Measurements from ENCODE around the gene ENOPH1. TPM values are rescaled to one million over a fixed set of nuclear protein-coding genes. Genes with fewer than 3 reads are reported as not detected.

The ENOPH1 gene
- total and polyA plus RNA-seq, 2 of the 13 experiments (the other 11 are each of a cell fraction or from before 2014, with no cell fraction given) = 15.5 to 64.3 TPM

- peak; percentile 76; the same call in 1 of the 2 replicates for TF ChIP-seq RFXAP (CRISPR knock-in tag; IDR thresholded peaks at IDR 0.05; ENCODE audit: borderline replicate concordance)
- no peak for TF ChIP-seq ZNF382 (CRISPR knock-in tag; IDR thresholded peaks at IDR 0.05; ENCODE audit: borderline replicate concordance)
- TF ChIP-seq, protein P1, sequence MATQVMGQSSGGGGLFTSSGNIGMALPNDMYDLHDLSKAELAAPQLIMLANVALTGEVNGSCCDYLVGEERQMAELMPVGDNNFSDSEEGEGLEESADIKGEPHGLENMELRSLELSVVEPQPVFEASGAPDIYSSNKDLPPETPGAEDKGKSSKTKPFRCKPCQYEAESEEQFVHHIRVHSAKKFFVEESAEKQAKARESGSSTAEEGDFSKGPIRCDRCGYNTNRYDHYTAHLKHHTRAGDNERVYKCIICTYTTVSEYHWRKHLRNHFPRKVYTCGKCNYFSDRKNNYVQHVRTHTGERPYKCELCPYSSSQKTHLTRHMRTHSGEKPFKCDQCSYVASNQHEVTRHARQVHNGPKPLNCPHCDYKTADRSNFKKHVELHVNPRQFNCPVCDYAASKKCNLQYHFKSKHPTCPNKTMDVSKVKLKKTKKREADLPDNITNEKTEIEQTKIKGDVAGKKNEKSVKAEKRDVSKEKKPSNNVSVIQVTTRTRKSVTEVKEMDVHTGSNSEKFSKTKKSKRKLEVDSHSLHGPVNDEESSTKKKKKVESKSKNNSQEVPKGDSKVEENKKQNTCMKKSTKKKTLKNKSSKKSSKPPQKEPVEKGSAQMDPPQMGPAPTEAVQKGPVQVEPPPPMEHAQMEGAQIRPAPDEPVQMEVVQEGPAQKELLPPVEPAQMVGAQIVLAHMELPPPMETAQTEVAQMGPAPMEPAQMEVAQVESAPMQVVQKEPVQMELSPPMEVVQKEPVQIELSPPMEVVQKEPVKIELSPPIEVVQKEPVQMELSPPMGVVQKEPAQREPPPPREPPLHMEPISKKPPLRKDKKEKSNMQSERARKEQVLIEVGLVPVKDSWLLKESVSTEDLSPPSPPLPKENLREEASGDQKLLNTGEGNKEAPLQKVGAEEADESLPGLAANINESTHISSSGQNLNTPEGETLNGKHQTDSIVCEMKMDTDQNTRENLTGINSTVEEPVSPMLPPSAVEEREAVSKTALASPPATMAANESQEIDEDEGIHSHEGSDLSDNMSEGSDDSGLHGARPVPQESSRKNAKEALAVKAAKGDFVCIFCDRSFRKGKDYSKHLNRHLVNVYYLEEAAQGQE (IDR thresholded peaks at IDR 0.05; ENCODE audit: borderline replicate concordance in 1 of 2, low read depth in 1 of 2, low read length in 2 of 2) = peak in 1 of 2 experiments; percentile 72; a peak in 1 of 4 replicates
- TF ChIP-seq HNF1A (IDR thresholded peaks at IDR 0.05; ENCODE audit: low read depth) = no peak
- TF ChIP-seq HNF1A (CRISPR knock-in tag; IDR thresholded peaks at IDR 0.05; ENCODE audit: borderline replicate concordance) = no peak; the same call in 1 of the 2 replicates
- no peak for TF ChIP-seq FOXK2 (IDR thresholded peaks at IDR 0.05)
- TF ChIP-seq, protein P2, sequence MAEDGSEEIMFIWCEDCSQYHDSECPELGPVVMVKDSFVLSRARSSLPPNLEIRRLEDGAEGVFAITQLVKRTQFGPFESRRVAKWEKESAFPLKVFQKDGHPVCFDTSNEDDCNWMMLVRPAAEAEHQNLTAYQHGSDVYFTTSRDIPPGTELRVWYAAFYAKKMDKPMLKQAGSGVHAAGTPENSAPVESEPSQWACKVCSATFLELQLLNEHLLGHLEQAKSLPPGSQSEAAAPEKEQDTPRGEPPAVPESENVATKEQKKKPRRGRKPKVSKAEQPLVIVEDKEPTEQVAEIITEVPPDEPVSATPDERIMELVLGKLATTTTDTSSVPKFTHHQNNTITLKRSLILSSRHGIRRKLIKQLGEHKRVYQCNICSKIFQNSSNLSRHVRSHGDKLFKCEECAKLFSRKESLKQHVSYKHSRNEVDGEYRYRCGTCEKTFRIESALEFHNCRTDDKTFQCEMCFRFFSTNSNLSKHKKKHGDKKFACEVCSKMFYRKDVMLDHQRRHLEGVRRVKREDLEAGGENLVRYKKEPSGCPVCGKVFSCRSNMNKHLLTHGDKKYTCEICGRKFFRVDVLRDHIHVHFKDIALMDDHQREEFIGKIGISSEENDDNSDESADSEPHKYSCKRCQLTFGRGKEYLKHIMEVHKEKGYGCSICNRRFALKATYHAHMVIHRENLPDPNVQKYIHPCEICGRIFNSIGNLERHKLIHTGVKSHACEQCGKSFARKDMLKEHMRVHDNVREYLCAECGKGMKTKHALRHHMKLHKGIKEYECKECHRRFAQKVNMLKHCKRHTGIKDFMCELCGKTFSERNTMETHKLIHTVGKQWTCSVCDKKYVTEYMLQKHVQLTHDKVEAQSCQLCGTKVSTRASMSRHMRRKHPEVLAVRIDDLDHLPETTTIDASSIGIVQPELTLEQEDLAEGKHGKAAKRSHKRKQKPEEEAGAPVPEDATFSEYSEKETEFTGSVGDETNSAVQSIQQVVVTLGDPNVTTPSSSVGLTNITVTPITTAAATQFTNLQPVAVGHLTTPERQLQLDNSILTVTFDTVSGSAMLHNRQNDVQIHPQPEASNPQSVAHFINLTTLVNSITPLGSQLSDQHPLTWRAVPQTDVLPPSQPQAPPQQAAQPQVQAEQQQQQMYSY (CRISPR knock-in tag; IDR thresholded peaks at IDR 0.05) = peak; percentile 18; the same call in 1 of the 2 replicates
- TF ChIP-seq RCOR2 (CRISPR knock-in tag; IDR thresholded peaks at IDR 0.05) = no peak
- TF ChIP-seq TAF15 (IDR thresholded peaks at IDR 0.05; ENCODE audit: low read depth, low read length, poor library complexity, severe bottlenecking) = peak; percentile 56
- TF ChIP-seq ZBTB3 (CRISPR knock-in tag; IDR thresholded peaks at IDR 0.05; ENCODE audit: borderline replicate concordance, low read depth) = no peak
- TF ChIP-seq NFKB2 (CRISPR knock-in tag; IDR thresholded peaks at IDR 0.05; ENCODE audit: borderline replicate concordance) = no peak; the same call in 1 of the 2 replicates
- 0 out of 4 replicates have a peak, but pooled peaks of 1 of the 2 experiments have one; percentile 15 for TF ChIP-seq EP300 (IDR thresholded peaks at IDR 0.05; ENCODE audit: low read depth in 2 of 2, low read length in 2 of 2)
- TF ChIP-seq EP300 (CRISPR knock-in tag; IDR thresholded peaks at IDR 0.05; ENCODE audit: borderline replicate concordance) = no peak
Observed at GRCh38 chr4:82428969-82429727, 1.2 kb upstream of the ENOPH1 start (continued).
